ENCODE results near the gene PAPPA2.

- TF ChIP-seq CTCF (conservative IDR thresholded peaks at IDR 0.05; ENCODE audit: low read depth, low read length) = no peak
- no peak for TF ChIP-seq SMC3 (IDR thresholded peaks at IDR 0.05; ENCODE audit: low read depth, low read length)
- TF ChIP-seq RCOR1 (IDR thresholded peaks at IDR 0.05; ENCODE audit: insufficient replicate concordance, low read length) = no peak
- TF ChIP-seq MAZ (IDR thresholded peaks at IDR 0.05; ENCODE audit: borderline replicate concordance, low read depth, low read length) = no peak
- no peak for TF ChIP-seq POLR2A (IDR thresholded peaks at IDR 0.05; ENCODE audit: low read depth, low read length)
- TF ChIP-seq CHD1 (IDR thresholded peaks at IDR 0.05; ENCODE audit: low read depth, low read length) = no peak
- no peak for TF ChIP-seq CEBPB (IDR thresholded peaks at IDR 0.05; ENCODE audit: low read depth, low read length)
- no peak for TF ChIP-seq RAD21 (IDR thresholded peaks at IDR 0.05; ENCODE audit: low read length)
- TF ChIP-seq MAFK (IDR thresholded peaks at IDR 0.05; ENCODE audit: low read depth, low read length) = no peak
- TF ChIP-seq USF2 (IDR thresholded peaks at IDR 0.05; ENCODE audit: low read depth, low read length) = no peak
- TF ChIP-seq BHLHE40 (IDR thresholded peaks at IDR 0.05; ENCODE audit: low read depth, low read length) = no peak
- TF ChIP-seq MXI1 (IDR thresholded peaks at IDR 0.05; ENCODE audit: borderline replicate concordance, low read depth, low read length) = no peak
Measured at GRCh38 chr1:176869577-176869976, 406.6 kb downstream of the PAPPA2 start.
